HG03103 (cell line): ENCODE results near the gene LGALS7B.
"Not testable (repeated sequence)": the region's sequence is repeated elsewhere in the genome, so short reads cannot be mapped to it uniquely, and the experiment has no call there.

Source experiments
- ATAC-seq: cut with Tn5 transposase; IDR thresholded peaks from one replicate; pipeline ENCODE4 v1.9.1; 2021; ENCODE audit warnings: low read depth; ENCODE audit not compliant: unreplicated experiment

The LGALS7B gene

DNA sequence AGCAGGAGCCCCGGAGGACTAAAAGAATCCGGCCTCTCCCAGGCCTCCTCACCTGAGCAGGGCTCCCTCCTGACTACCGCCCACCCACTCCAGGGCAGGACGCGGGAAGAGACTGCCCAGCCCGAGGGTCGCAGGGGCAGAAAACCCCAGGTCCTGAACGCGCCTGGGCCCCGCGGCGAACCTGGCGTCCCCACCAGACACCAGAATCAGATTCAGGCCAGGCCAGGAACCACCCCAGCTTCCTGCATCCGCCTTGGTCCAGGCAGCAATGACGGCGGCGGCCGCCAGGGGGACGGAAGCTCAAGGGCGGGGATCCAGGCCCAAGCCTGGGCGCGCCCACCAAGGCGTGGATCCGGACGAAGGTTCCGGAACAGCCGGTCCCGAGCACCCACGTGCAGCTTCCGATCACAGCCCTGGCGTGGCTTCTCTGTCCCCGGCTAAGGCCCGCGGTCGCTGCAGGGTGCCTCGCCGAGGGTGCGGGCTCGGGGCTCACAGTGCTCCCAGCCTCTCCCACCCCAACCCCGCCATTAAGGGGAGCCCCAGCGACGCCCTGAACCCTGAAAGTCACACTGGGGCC is 19.3 kb upstream of the LGALS7B start:
- ATAC-seq = peak; percentile 47

- not testable (repeated sequence) for ATAC-seq
Observed at GRCh38 chr19:38770228-38770948, 18.6 kb upstream of the LGALS7B start.

- ATAC-seq = not testable (repeated sequence)
Observed at GRCh38 chr19:38770949-38771275, 18.1 kb upstream of the LGALS7B start.

DNA sequence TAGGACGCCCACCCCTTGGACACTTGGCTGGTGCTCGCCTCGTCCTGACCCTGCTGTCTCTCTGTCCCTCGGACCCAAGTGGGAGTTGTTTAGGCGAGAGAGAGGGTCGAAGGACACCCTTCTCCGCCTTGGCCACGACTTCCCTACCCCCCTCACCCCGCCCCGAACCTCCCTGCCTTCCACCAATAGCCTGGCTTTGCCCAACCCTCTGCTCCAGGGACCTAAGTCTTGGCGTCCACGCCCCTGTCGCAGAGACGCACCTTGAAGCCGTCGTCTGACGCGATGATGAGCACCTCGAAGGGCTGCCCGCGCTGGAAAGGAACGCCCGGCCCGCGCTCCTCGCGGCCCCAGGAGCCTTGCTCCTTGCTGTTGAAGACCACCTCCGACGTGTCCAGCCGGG is 17.4 kb upstream of the LGALS7B start:
- not testable (repeated sequence) for ATAC-seq

DNA sequence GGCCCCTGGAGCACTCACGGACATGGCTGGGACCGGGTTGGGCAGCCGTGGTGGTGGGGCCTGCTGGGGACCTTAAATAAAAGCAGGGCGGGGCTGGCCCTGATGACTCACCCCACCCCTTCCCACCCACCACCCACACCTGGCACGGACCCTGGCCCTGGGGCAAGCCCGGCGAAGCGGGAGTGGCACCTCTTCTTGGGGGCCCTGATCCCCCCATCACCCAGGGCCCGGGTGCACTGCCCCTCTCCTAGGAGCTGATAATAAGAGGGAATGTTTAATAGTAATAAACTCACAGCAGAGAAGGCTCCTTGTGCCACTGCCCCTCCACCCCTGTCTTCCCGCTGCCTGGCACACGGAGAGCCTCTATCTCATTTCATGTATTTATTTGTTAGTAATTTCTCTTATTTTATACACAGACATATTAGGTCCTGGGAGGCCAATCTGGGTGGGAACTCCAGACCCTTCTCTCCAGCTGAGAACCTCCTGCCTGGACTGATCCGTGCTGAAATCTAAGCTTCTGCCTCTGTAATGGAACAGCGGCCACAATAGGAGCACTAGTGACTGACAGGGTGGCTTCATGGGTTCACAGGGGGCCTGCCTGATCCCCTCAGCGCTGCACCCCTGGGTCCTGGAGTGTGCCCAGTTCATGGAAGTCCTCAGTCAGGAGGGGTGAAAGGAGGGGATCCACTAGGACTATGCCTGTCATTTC is 15.4 kb upstream of the LGALS7B start, which contains the start of gene LGALS7:
Gene LGALS7 (minus strand): TSS at position 49 of the 709 bp plus-strand sequence. CDS start 25 bp downstream, at position 24.
- ATAC-seq = no peak

GRCh38 chr19:38774181-38774950 is 14.6 kb upstream of the LGALS7B start:
- ATAC-seq = no peak

GRCh38 chr19:38778733-38779132 is 10.3 kb upstream of the LGALS7B start:
- ATAC-seq = no peak

- no peak for ATAC-seq
Observed at GRCh38 chr19:38780443-38780842, 8.6 kb upstream of the LGALS7B start.

DNA sequence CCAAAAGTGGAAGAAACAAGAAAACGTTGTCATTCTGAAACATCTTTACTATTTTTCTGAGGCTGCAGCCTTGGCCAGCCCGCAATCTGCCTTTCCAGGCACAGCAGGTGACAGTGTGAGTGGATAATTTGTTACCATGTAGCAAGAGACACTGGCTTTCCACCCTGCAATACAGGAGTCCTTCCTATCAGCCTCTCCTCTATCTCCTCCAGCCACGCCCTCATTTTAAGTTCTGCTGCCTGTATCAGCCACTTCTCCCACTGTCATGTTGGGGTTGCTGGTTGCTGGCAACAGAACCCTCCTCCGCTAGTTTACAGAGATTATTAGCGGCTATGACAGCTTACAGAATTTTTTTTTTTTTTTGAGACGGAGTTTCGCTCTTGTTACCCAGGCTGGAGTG is 7.9 kb upstream of the LGALS7B start:
- ATAC-seq = no peak

- ATAC-seq = not testable (repeated sequence)
Observed at GRCh38 chr19:38782212-38782611, 6.8 kb upstream of the LGALS7B start.

- ATAC-seq = no peak
Observed at GRCh38 chr19:38784224-38784623, 4.8 kb upstream of the LGALS7B start.

DNA sequence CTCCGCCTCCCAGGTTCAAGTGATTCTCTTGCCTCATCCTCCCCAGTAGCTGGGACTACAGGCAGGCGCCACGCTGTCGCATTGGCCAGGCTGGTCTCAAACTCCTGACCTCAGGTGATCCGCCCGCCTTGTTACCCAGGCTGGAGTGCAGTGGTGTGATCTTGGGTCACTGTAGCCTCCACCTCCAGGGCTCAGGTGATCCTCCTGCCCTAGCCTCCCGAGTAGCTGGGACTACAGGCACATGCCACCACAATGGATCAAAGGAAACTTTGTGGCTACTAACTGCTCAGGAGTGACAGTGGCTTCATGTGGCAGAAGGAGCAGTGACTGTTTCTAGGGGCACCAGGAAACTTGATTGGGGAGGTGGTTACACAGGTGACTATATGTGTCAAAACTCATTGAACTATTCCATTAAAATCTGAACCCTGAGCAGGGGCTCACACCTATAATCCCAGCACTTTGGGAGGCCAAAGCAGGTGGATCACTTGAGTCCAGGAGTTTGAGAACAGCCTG is 3.8 kb upstream of the LGALS7B start:
- ATAC-seq = no peak

GRCh38 chr19:38786061-38786460 is 2.9 kb upstream of the LGALS7B start:
- not testable (repeated sequence) for ATAC-seq

DNA sequence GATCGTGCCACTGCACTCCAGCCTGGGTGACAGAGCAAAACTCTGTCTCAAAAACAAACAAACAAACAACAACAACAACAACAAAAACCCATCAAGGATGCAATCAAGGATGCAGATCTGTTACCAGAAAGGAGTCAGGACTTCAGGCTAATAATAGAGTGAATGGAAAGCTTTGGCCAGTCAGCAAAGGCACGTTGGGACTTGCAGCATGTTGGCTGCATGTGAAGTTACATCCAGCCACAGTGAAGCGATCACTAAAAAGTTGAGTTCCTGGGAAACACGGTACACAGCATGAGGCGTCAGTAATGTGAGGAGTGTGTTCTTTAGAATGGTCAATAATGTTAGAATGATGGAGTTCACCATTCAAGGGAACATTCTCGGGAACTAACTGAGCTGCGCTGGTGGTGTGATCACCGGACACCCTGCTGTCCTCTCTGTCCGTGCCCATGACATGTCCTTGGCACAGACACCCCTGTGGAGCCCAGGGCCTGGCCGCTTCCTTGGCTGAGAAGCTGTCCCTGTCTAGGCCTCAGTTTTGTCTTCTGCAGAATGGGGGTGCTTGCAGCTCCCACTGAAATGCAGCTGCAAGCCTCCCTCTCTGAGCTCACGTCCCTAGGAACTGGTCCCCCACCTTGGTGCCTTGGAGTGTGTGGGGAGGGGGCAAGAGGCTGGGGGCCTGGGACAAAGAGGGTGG is 2.3 kb upstream of the LGALS7B start:
- ATAC-seq = no peak

DNA sequence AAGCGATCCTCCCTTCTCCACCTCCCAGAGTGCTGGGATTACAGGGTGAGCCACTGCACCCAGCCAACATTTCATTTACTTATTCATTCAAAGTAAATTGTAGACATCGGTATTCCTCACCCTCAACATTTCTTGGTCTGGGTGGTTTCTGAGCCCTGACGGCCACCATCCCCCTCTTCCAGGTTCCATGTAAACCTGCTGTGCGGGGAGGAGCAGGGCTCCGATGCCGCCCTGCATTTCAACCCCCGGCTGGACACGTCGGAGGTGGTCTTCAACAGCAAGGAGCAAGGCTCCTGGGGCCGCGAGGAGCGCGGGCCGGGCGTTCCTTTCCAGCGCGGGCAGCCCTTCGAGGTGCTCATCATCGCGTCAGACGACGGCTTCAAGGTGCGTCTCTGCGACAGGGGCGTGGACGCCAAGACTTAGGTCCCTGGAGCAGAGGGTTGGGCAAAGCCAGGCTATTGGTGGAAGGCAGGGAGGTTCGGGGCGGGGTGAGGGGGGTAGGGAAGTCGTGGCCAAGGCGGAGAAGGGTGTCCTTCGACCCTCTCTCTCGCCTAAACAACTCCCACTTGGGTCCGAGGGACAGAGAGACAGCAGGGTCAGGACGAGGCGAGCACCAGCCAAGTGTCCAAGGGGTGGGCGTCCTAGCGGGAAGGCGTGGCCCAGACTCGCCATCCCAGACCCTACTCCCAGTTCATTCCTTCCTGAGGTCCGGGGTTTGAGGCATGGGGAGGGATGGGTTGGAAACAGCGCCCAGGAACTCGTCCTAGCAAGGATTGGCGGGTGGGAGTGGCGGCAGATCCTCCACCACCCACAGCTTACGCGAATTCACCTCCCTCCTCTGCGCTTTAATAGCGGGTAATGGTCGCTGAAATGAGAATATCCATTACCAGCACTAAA is 1.8 kb downstream of the LGALS7B start:
- not testable (repeated sequence) for ATAC-seq

DNA sequence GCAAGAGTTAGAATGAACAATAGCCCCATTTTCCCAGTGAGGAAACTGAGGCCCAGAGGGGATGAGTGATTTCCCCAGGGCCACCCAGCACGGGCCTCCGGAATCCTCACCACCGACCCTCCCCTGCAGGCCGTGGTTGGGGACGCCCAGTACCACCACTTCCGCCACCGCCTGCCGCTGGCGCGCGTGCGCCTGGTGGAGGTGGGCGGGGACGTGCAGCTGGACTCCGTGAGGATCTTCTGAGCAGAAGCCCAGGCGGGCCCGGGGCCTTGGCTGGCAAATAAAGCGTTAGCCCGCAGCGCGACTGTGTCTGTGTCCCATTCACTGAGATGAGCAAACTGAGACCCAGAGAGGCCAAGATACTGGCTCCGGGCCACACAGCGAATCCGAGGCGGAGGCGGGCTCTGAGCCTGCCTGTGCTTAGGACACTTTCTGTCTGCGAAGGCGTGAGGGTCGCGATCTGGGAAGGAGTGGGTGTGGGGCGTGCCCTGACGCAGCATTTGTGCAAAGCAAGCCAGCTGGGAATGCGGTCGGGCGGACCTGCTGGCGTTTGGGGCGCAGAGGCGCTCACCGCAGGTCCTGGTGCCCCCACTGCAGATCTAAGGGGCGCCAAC is 2.6 kb downstream of the LGALS7B start:
- not testable (repeated sequence) for ATAC-seq

DNA sequence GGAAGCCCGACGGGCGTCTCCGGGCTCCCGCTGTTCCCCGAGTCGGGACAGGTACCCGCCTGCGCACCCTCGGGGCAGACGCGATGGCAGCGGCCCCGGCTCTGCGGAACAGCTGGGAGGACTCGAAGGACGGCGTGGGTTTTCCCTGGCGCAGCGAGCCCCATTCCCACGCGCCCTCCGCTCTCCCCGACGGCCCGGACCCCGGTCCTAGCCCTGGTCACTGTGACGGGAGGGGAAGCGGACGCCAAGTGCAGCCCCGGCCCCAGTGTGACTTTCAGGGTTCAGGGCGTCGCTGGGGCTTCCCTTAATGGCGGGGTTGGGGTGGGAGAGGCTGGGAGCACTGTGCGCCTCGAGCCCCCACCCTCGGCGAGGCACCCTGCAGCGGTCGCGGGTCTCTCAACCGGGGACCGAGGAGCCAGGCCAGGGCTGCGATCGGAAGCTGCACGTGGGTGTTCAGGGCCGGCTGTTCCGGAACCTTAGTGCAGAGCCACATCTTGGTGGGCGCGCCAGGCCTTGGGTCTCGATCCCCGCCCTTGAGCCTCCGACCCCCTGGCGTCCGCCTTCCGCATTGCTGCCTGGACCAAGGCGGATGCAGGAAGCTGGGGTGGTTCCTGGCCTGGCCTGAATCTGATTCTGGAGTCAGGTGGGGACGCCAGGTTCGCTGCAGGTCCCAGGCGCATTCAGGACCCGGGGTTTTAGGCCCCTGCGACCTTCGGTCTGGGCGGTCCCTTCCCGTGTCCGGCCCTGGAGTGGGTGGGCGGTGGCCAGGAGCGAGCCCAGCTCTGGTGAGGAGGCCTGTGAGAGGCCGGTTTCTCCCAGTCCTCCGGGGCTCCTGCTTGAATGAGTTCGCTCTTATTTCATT is 3.5 kb downstream of the LGALS7B start:
- ATAC-seq = no peak

- ATAC-seq = no peak
Observed at GRCh38 chr19:38793177-38793576, 4.2 kb downstream of the LGALS7B start.
